HG03039 (cell line): ENCODE results near the gene PRDM15.

Experiments used
- ATAC-seq: cut with Tn5 transposase; IDR thresholded peaks from one replicate; pipeline ENCODE4 v1.9.1; 2021; ENCODE audit warnings: mild to moderate bottlenecking, moderate library complexity; ENCODE audit not compliant: unreplicated experiment

Gene PRDM15

DNA sequence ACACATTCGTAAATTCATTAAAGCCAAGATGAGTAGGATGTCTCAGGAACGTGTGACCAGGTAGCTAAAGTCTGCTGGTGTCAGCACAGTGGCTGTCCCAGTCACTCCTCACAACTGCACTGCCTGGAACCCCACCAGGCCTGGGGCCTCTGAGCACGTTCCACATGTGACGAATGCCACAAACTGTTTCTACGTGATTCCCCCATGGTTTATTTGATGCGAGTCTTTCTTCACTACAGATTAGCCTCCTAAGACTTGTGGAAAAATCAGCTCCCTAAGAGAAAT lies 33.2 kb downstream of the PRDM15 start:
- no peak for ATAC-seq

DNA sequence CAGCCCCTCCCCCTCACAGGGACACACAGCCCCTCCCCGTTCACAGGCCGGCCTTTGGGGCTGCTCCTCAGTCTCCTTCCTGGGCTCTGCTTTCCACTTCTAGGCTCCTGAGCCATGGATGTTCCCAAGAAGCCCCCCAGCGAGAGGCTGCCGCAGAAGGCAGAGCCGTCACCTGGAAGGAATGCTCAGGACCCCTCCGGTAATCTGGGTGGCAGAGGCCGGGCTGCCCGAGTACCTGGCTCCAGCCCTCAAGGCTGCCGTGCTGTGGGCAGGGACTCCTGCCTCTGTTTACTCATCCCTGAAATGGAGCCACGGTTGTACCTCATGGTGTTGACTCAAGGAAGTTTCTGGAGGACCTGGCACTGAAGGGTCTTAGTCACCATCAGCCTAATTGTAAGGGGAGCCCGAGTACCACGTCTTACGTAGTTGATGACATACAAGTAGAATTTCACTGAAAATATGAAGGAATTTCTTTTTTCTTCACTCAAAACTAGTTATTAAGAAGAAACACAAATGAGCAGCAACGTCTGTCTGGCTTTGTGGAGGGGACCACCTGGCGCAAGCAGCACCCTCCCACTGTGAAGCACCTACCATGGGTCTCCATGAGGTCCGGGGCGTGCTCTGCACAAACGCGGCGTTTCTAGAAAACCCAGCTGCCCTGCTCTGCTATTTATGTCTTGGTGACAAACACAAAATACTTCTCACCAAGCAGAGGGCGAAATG lies 33.7 kb downstream of the PRDM15 start:
- ATAC-seq, result no peak

DNA sequence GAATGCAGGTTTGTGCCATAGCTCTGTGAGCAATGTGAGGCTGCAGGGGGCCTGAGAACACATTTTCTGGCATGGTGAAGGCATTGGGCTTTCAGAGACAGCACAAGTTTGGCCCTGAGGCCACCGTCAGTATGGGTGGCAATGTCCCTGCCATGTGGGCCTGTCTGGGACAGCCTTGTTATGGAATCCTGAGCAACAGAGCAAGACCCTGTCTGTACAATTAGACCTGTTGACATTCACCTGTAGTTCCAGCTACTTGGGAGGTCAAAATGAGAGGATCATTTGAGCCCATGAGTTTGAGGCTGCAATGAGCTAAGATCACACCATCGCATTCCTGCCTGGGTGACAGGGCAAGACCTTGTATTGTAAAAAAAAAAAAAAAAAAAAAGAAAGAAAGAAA lies 35.6 kb downstream of the PRDM15 start:
- no peak for ATAC-seq

DNA sequence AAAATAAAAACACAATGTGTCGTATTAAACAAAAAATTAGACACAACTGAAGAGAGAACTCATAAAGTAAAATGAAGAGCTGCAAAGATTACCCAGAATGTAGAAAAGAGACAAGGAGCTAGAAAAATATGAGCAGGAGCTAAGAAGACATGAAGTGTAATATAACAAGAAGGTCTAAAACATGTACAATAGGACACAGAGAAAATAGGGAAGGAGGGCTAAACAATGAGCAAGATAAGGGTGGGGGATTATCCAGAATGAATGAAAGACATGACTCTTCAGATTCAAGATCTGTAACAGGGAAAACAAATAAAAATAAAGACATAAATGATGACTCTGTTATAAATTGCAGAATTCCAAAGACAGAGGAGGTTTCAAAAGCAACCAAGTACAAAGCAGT lies 38.3 kb downstream of the PRDM15 start:
- ATAC-seq, result no peak

GRCh38 chr21:41839387-41840000 lies 39.6 kb downstream of the PRDM15 start:
- no peak for ATAC-seq

DNA sequence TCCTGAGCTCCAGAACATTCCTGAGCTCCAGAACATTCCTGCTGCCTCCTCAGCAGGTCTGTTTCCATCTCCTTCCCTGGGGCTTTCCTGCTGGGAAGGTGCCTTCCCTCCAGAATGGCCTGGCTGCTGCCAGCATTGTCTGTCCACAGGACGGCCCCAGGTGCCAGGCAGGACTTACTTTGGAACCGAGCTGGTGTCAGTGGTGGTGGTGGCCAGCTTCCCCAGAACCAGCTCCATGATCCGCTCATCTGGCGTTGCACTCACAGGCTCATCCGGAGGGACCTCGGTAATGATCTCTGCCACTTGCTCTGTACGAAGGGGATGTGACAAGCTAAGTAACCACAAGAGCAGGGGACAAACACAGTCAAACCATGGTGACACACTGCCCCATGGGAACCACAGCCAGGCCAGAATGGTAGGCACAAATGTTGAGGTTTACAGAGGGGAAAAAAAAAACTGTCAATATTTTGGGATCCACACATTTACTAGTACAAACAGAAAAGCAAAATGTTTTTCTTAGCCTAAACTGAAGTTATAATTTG lies 41.3 kb downstream of the PRDM15 start:
- no peak for ATAC-seq

- ATAC-seq, result no peak
These were observed 42.8 kb downstream of the PRDM15 start for GRCh38 chr21:41836166-41837015.

DNA sequence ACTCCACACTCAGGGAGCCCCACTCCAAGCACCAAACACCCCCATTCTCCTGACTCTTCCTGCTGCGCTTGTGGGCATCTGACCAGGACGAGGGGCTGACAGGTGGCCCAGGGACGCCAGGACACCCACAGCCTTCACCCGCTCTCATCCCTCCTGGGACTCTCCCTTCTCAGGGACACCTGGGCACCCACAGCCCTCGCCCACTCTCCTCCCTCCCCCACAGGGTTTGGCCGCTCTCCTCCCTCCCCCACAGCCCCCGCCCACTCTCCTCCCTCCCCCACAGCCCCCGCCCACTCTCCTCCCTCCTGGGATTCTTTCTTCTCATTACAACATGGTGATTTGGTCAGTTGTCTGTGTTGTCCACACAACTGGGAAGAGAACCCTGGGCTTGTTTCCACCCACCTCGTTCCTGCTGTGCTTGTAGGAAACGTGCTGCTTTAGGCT lies 43.4 kb downstream of the PRDM15 start:
- ATAC-seq, result no peak

DNA sequence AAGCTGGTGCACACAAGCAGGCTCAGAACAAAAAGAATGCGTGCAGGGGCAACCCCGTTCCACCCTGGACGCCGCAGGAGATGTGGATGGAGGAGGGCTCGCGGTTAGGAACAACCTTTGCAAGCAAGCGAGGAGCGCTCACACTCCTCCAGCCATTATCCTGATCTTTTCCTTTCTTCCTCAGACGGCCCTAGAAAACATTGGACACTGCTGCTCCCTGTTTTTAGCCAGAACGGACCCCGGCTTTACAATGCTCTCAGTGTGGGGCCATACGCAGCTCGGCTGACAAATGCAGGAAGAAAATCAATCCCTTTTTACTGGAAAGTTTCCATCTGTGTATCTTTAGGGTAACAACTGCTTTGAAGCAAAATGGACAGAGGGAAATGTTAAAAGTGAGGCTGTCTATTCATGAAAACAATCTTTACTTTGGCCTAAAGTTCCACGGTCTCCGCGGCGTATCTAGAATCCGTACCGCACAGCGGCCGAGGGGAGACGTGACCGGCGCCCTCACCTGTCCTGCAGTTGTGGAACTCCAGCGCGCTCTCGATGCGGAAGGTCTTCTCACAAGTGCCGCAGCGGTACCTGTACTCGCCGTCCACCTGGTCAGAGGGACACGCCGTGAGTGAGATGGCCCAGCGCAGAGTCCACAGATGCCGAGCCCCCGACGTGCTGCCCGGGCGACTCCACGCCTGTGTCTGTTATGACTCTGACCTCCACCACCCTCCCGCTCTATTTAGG lies 44.0 kb downstream of the PRDM15 start:
- no peak for ATAC-seq

DNA sequence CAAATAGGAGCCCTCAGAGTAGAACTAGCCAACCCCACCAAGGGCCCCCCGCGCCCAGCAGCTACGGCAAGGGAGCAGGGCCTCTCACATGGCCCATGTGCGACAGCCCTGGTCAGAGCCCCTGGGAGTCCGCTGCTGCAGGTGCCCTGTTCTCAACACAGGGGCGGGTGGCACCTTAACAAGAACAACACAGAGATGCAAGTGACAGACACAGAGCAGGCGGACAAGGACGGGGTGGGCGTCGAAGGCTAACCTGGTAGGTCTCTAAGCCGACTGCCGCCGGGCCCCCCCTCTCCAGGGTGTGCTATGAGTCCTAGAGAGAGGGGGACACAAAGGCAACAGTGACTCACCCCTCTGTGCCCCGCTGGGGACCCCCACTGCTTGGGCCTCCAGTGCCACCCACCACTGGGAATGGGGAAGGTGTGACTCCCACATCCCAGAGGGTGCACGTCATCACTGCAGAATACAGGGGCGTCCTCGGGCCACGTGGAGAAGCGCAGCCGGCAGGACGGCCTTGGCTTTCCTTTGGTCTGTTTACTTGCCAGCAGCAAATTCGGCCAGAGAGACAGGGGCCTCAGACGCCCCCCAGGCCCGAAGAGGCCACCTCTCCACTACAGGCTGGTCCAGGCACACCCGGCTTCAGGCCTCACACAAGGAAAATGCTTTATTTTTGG lies 44.8 kb downstream of the PRDM15 start:
- no peak for ATAC-seq

DNA sequence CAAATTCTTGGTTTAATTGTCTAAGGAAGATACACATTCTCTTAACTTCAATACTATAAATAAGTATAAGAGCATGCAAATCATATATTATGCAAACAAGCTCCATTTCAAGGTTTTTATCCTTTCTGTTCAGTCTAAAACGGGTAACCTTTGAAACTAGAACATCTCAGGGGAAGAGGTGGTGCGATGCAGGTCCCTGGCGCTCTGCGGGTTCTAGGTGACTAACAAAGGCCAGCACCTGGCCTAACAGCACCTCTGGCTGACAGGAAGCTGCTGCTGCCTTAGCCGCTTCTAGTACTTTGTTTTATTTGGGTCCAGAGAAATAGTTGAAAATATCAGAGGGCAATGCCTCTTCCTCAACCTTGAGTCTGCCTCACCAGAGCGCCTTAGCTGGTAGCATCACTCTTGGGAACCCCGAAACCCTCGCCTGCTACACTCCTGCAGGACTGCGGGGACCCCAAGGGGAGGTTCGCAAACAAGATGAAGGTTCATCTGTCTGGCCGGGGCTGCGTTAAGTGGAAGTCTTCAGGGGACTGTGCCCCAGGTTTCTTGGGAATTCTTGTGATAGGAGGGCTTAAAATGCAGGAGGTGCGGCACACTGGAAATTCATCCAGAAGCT lies 45.5 kb downstream of the PRDM15 start:
- ATAC-seq, result no peak

- ATAC-seq, result no peak
These were observed 46.3 kb downstream of the PRDM15 start for GRCh38 chr21:41832596-41833496.

GRCh38 chr21:41831866-41832595 lies 47.1 kb downstream of the PRDM15 start:
- no peak for ATAC-seq

DNA sequence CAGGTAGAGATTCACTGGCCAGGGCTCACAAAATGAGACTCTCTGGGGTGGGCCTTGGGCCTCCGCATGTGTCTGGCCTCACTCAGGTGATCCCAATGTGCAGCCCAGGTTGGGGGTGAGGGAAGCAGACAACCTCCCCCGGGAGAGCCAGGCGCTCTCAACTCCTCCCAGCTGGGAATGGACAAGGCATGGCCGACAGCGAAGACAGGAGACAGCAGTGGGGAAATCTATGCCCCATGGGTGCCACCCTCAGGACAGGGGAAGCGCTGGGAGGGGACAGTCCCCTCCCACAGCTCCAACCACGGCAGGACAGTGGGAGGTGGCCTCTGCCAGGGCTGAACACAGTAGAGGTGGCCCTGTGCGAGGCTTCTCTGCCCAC lies 47.7 kb downstream of the PRDM15 start:
- ATAC-seq, result no peak

GRCh38 chr21:41830764-41831452 lies 48.2 kb downstream of the PRDM15 start:
- ATAC-seq, result no peak

DNA sequence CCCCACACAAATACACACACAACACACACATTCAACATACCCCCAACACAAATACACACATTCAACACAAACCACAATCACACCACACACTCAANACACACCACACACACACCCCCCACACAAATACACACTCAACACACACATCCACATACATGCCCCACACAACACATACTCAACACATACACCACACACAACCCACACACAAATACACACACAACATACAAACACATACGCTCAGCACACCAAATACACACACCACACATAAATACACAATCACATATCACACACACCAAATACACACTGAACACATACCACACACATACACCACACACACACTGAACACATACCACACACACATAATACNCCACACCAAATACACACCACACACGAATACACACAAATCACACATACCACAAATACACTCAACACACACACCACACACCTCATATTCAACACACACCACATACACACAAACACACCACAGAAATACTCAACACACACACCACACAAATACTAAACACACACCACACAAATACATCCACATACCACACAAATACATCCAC lies 48.9 kb downstream of the PRDM15 start:
- ATAC-seq, result no peak

DNA sequence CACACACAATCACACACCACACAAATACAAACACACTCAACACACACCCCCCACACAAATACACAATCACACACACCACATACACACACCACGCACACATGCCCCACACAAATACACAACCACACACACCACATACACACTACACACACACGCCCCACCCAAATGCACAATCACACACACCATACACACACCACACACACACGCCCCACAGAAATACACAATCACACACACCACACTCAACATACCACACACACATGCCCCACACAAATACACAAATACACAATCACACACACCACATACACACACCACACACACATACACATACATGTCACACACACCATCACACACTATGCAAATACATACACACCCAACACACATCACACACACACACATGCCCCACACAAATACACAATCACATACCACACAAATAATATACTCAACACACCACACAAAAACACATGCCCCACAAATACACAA lies 50.2 kb downstream of the PRDM15 start:
- ATAC-seq, result no peak
